T47D (cell line): Measurements from ENCODE around the gene SPANXD.
"Not testable (repeated sequence)": the region's sequence is repeated elsewhere in the genome, so short reads cannot be mapped to it uniquely, and the experiment has no call there.

Source experiments
- DNase-seq, 2 experiments: peaks; one replicate each; pipeline versions ENCODE4 v3.0.0 to v3.0.0-alpha.2; 2011 to 2012; ENCODE audit warnings: low read depth in 1 of 2, low spot score in 1 of 2
- JUND ChIP-seq: IDR thresholded peaks from 2 replicates; pipeline ENCODE4 v1.6.1; 2012; ENCODE audit warnings: low read depth
- in situ Hi-C: cut with HindIII; loops from 2 replicates; pipeline ENCODE4 v1.10.0; 2016; ENCODE audit warnings: low sequenced_read_pairs, low pct_unique_long_range_greater_than_20kb

SPANXD gene

DNA sequence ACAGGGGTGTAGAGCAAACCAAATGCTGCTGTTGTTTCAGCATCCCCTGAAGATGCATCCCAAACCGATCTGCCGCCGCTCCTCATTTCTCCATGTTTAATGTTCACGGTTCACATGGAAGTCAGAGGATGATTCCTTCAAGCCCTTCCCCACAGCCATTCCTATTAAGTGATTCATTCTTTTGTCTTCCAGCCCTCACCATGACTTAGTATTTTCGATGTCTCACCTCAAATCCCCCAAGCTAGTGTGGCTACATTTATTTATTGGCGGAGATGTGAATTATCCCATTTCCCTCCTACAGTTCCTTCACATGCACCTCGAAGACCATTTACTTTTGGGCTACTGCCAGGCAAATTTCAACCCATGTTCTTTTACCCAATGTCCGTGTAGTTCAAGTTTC is at the start of gene SPANXD:
SPANXD (minus strand) TSS at position 101 of the 400 bp plus-strand sequence. CDS start 334 bp downstream, outside the sequence.
- DNase-seq, in situ Hi-C loops: not testable (repeated sequence)

GRCh38 chrX:141742666-141743065 is 44.1 kb upstream of the SPANXD start:
- TF ChIP-seq JUND, result no peak
- no peak for DNase-seq
- in situ Hi-C loops, result no loop called here

GRCh38 chrX:141736656-141737055 is 38.1 kb upstream of the SPANXD start:
- no peak for TF ChIP-seq JUND
- no peak for DNase-seq
- in situ Hi-C loops, result no loop called here

- no peak for DNase-seq
- in situ Hi-C loops, result no loop called here
- no peak for TF ChIP-seq JUND
Measured at GRCh38 chrX:141733371-141733770, 34.8 kb upstream of the SPANXD start.

DNA sequence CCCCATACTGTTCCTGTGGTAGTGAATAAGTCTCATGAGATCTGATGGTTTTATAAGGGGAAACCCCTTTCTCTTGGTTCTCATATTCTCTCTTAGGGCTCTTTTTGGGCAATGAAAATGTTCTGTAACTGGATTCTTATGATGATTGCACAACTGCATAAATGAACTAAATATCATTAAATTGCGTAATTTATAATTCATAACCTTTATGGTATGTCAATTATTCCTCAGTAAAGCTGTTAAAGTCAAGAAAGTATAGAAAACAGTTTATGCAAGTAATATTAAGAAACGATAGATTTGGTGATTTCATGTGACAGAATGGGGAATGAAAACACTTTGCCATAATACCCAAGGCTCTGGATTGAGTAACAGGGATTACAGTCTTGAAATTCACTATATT is 33.5 kb upstream of the SPANXD start:
- in situ Hi-C loops, result no loop called here
- DNase-seq, result no peak
- TF ChIP-seq JUND, result no peak

DNA sequence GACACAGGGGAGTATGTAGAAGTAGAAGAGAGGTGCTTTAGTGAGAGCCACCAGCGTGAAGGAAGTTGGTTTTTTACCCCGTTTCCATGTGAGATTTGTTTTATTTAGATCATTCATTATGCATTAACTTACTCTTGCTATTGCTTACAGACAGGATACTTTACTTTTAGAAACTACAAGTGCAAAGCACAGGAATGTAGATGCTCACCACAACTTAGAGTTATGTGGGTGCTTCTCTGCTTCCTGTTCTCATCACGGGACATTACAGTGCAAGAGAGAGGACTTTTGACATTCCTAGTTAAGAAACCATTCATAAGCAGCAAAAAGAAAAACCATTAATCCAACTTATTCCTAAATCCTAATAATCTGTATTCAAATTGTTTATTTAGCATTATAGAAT is 25.6 kb upstream of the SPANXD start:
- no peak for TF ChIP-seq JUND
- in situ Hi-C loops, result no loop called here
- DNase-seq, result no peak

GRCh38 chrX:141714680-141715079 is 16.1 kb upstream of the SPANXD start:
- in situ Hi-C loops, result no loop called here
- no peak for DNase-seq
- TF ChIP-seq JUND, result no peak

GRCh38 chrX:141701072-141701471 is 2.5 kb upstream of the SPANXD start:
- in situ Hi-C loops, result no loop called here
- DNase-seq, result no peak
- no peak for TF ChIP-seq JUND

- no peak for TF ChIP-seq JUND
- in situ Hi-C loops, result no loop called here
- no peak for DNase-seq
Measured at GRCh38 chrX:141673946-141674345, 24.6 kb downstream of the SPANXD start.

- in situ Hi-C loops, result no loop called here
- DNase-seq, result no peak
- no peak for TF ChIP-seq JUND
Measured at GRCh38 chrX:141669689-141670088, 28.9 kb downstream of the SPANXD start.

GRCh38 chrX:141668371-141668770 is 30.2 kb downstream of the SPANXD start:
- no peak for TF ChIP-seq JUND
- DNase-seq, result no peak
- in situ Hi-C loops, result no loop called here

DNA sequence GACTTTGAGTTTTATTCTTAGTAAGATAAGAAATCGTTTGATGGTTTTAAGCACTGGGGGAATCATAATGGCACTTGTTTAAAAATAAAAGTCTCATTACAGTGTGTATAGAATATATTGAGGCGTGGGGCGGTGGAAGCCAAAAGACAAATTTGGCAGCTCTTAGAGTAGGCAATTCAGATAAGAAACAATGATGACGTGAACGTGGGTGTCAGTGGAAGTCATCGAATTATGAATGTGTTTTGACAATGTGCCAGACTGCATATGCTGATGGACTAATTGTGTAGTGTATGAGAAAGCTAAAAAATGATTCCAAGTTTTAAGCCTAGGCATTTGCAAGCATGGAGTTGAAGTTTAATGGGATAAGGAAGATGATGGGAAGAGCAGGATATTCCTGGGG is 35.8 kb downstream of the SPANXD start:
- no peak for DNase-seq
- in situ Hi-C loops, result no loop called here
- TF ChIP-seq JUND, result no peak

- no peak for TF ChIP-seq JUND
- in situ Hi-C loops, result no loop called here
- no peak for DNase-seq
Measured at GRCh38 chrX:141652286-141652685, 46.3 kb downstream of the SPANXD start.
